NCI-H1436 (cell line): ENCODE measurements around the gene VPS16.
"Not testable (repeated sequence)": the region's sequence is repeated elsewhere in the genome, so short reads cannot be mapped to it uniquely, and the experiment has no call there.

Source experiments
- DNase-seq: peaks from one replicate; lab custom pipeline; 2025; lab: John Stamatoyannopoulos, UW

The VPS16 gene

DNA sequence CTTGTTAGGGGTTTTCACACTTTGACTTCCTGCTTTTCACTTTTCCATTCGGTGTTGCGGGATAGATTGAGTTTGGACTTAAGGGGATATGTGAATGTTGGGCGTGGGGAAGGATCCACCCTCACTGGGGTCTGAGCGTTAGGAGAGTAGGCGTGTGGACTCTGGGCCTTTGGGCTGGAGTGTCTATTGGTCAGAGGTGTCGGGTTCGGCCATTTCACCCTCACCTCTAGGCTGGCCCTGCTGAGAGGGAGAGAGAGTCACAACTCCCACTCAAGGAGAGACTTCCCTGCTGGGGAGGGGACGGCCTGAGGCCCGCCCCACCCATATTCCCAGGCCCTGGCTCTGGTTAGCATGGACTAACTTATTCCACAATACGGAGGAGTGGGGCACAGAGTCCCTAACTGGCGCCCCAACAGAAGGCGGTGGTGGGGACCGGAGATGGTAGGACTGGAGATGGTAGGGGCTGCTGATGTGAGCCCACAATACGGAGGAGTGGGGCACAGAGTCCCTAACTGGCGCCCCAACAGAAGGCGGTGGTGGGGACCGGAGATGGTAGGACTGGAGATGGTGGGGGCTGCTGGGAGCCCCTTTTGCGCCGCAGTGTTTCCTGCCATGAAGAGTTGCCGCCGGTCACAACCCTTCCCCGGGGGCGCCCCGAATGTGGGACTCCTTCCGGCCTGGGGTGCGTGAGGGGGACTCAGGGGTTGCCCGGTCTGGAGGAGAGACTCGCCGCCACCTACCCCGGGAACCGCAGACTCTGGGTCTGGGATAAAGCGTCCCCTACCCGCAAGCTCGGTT lies 31.3 kb downstream of the VPS16 start:
- DNase-seq, result no peak

DNA sequence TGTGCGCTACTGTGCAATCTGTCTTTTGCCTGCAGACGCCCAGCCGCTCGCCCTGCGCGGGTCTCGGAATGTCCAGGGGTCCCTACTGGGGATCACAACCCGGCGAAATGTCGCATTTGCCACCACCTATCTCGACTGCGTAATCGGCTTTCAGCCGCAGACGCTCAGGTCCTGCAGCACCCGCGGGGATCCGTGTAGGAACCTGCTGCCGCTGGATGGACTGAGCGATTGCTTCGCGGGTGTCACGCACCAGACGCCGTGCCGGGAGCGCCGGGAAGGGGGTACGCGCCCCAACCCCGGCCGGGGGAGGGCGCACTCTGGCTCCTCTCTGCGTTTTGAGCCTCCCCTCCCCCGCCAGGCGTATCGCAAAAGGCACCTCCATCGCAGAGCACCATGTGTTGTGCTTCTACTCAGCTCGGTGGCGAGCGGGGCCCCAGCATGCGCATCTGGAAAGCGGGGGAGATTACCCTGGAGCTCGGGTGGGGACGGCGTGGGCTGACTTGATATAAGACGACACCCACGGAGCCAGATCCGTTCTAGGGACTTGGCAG lies 32.0 kb downstream of the VPS16 start:
- peak; percentile 45 for DNase-seq

DNA sequence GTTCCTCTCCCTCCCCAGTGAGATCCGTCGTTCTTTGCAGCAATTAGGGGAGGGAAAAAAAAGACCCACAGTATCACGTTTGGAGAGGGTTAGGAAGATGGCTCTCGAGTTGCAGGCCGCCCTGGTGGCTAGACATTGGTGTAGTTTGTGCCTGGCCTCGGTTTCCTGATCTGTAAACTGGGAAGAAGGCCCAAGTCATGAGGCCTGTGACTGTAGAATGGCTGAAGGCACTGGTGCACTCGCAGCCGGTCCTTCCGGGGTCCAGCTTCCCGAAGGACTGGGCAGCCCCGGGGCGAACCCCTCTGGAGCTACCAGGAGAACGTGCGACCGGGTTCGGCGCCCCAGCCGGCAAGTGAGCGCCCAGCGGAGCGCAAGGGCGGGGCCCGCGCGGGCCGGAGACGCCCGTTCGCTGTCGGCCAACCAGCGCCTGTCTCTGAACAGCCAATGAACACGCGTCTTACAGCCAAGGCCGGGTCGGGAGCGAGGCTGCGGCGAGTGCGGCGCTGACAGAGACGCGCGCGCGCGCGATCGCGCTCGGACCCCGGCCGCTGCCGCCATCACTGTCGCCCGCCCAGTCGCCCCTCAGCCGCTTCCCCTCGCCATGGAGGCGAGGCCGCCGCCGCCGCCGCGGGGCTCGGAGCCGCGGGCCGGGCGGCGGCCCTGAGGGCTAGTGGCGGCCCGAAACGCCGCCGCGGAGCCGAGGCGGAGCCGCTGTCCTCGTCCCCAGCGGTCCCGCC lies 32.6 kb downstream of the VPS16 start, which contains the start of gene PTPRA:
PTPRA (plus strand) TSS at position 472 of the 737 bp plus-strand sequence. CDS start 90,797 bp downstream, outside the sequence.
- DNase-seq, result peak; percentile 84

DNA sequence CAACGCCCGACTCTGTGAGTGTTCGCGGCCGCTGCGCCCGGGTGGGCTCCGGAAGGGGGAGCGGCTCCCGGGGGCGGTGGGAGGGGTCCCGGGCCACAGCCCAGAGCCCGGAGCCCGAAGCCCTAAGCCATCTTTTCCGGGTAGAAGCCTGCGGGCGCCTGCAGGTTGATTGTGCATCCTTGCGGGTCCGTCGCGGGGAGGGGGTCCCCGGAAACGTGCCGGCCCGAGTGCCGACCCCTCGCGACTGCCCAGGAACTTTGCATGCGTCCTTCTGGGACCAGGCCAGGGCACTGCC lies 33.1 kb downstream of the VPS16 start:
- peak; percentile 45 for DNase-seq

DNA sequence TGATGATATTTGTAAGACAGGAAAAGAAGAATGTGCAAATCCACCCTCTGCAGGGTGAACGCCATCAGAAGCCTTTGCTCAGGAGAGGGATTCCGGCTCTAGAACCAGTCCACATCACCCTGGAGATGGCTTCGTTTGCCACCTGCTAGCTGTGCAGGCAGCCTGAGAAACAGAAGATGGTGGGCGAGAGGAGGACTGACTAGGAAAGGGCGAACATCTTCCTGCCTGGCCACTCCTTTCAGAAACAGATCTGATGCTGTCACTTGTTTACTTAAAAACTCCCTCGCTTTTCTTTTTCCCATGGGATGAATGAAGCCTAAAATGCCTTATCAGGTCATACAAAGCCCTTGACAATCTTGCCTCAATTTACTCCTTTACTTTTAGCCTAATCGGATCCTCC lies 33.9 kb downstream of the VPS16 start:
- DNase-seq, result no peak

DNA sequence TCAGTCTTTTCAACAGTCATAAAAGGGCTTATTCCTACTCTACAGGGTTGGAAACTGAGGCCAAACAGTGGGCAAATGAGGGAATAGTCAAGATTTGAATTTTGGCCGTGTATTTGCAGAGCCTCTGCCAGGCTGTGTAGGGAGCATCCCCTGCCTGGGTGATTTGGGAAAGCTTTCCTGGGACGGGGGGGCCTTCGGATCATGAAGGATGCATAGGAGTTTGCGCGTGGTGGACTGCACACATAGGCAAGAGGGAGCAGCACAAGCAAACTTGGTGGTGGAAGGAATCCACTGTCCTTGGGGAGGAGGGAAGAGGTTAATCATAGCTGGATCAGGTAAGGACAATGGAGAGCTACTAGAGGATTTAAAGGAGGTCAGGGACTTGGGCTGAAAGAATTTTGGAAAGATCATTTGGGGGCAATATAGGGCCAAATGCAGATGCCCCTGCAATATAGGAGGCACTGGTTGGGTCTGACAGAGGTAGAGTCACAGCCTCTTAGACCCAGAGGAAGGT lies 35.2 kb downstream of the VPS16 start:
- no peak for DNase-seq

DNA sequence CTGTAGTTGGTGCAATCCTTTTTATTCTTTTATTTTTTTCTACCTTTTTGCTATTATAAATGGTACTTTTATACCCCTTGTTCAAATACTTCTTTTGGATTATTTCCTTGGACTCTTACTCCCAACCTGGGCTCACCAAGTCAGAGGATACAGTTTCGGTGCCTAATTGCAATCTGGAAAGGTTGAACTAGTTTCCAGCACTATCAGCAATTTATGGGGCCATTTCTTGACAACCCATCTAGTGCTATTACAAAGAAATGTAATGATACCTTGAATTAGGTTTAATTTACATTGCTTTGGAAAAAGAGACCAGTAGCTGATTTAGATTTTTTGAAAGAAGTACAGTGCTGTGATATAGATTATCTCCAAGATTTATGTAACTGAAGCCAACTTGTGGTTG lies 38.0 kb downstream of the VPS16 start:
- no peak for DNase-seq

DNA sequence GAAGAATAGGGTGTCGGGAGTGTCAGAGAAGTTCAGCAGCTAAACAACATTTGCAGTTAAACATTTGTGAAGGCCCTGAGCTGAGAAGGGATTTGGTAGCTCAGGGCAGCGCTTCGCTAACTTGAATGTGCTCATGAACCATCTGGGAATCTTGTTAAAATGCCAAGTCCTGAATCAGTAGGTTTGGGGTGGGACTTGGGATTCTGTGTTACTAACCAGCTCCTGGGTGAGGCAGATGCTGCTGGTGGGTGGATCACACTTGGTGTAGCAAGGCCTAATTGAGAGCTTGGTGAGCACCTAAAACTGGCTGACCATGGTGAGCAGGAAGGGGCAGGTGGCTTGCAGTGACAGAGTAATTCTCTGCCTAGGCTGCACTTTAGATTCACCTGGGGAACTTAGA lies 38.6 kb downstream of the VPS16 start:
- no peak for DNase-seq

DNA sequence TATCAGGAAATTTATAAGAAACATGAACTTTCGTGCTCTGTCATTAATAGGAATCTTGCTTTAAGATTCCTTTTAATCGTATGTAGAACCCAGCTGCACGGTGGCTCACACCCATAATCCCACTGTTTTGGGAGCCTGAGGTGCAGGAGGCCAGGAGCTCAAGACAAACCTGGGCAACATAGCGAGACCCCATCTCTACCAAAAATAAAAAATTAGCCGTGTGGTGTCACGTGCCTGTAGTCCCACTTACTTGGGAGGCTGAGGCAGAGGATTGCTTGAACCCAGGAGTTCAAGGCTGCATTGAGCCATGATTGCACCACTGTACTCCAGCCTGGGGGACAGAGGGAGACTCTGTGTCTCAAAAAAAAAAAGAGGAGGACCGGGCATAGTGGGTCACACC lies 40.1 kb downstream of the VPS16 start:
- no peak for DNase-seq

DNA sequence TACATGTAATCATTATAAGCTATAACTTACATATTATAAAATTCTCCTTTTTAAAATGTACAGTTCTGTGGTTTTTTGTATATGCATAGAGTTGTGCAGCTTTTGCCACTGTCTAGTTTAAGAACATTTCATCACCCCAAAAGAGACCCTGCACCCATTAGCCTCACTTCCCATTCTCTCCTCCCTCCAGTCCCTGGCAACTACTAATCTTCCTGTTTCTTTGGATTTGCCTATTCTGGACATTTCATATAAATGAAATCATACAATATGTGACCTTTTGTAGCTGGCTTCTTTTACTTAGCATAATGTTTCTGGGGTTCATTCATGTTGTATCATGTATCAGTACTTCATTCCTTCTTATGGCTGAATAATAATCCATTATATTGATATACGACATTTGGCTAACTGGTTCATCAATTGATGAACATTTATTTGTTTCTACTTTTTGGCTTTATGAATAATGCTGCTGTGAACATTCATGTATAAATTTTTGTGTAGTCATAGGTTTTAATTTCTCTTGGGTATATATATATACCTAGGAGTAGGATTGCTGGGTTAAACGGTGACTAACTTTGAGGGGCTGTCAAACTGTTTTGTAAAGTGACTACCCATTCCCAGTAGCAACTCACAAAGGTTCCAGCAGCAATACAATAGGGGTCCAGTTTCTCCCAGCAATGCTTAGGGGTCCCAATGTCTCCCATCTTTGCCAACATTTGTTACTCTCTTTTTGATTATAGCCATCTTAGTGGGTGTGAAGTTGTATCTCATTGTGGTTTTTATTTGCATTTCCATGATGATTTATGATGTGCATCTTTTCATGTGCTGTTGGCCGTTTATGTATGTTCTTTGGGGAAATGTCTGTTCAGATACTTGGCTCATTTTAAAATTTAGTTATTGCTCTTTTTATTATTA lies 43.4 kb downstream of the VPS16 start:
- DNase-seq, result no peak

DNA sequence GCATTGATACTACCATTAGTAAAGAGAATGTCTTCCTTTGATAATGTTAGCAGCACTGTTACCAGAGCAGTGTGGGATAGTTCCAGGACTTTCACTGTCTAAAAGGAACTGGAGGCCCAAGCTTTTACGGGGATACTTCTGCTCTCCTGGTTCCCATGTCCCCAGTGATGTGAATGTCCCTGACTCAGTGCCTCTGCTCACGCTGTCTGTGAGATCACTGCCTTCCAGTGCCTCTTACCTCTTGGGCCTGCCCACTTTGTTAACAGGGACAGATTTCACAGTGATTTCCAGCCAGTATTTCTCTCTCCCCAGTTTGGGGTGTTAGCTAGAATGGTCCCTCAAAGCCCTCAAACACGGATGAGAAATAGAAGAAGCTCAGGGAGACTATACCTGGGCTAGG lies 47.2 kb downstream of the VPS16 start:
- no peak for DNase-seq

DNA sequence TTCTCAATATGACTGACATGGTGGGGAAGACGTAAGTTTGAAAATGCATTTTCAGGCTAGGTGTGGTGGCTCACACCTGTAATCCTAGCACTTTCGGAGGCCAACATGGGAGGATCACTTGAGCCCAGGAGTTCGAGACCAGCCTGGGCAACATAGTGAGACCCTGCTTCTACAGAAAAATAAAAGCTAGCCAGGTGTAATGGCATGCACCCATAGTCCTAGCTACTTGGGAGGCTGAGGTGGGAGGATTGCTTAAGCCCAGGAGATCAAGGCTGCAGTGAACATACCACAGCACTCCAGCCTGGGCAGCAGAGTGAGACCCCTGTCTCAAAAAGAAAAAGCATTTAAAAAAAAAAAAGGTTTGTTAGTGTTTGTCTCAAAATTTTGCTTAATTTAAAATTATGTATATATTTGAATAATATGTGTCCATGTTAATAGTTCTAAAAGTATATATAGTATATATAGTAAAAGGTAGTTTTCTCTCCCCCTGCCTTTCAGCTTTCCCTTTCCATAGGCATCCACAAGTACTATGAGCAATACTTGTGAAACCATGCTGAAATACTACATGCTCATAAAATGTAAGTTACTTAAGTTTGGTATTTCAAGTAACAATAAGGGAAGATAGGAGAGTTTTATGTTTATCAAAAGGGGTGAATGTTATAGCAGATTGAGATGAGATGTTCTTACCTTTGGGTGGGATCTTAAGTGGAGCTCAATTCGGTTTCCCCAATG lies 47.8 kb downstream of the VPS16 start:
- no peak for DNase-seq

DNA sequence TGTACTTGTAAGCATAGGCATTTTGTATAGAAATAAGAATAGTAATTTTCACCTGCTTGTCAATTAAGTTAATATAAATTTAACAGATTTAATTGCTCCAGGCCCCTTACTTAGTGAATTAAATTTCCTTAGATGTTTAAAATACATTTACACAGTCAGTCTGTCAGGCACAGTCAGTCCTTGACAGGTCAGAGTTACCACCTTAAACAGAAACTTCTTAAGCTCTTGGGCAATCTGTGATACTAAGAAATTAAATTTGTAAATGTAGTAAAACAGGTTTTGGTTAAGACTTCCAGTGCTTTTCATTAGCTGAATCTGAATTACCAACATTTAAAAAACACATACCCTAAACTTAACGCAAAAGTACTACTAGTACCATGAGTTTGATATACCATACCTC lies 48.7 kb downstream of the VPS16 start:
- DNase-seq, result no peak

DNA sequence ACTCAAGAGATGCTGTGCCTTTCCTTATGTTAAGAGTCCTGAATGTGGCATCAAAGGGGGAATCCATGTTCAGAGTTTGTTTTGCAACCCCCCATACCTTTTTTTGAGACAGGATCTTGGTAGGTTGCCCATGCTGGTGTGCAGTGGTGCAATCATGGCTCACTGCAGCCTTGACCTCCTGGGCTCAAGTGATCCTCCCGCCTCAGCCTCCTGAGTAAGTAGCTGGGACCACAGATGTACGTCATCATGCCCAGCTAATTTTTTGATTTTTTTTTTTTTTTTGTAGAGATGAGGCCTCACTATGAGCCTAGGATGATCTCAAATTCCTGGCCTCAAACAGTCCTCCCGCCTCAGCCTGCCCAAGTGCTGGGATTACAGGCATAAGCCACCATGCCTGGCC lies 49.3 kb downstream of the VPS16 start:
- no peak for DNase-seq

DNA sequence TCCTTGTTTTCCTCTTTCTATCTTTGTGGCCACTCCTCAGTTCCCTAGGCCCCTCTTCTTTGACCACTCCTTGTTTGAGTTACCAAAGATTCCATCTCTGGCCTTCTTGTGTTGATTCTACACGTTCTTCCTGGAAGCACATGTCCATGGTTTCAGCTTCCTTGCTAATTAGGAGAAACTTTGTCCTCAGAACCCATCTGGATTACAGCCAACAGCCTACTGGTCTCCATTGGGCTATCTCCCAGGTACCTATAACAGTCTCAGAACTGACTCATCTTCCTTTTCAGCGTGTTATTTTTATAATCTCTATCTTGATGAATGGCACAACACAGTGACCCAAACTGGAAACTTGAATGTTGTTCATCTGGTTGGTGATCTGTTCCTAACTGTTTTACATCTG lies 50.2 kb downstream of the VPS16 start:
- no peak for DNase-seq

DNA sequence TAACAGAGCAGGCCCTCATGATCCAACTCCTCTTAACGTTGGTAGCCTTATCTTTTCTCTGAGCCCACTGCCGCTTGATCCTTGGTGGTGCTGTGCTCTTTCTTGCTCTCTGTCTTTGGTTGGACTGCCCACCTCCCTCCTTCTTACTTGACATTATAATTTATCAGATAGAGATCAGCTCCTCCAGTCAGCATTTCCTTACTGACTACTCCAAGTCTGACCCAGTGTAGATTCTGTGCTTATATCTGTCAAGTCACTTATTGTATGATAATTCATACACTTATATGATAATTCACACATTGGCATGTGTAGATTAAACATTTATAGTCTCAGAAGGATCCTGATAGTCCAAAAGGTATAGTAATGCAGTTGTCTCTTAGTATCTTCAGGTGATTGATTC lies 50.8 kb downstream of the VPS16 start:
- no peak for DNase-seq

DNA sequence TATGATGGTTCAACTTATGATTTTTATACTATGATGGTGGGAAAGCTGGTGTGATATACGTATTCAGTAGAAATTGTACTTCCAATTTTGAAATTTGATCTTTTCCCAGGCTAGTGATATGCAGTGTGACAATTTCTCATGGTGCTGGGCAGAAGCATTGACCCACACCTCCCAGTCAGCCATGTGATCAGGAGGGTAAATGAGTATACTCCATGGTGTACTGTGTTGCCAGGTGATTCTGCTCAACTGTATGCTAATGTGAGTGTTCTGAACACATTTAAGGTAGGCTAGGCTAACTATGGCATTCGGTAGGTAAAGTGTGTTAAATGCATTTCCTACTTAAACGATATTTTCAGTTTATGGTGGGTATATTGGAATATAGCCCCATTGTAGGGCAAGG lies 51.8 kb downstream of the VPS16 start:
- DNase-seq, result no peak

DNA sequence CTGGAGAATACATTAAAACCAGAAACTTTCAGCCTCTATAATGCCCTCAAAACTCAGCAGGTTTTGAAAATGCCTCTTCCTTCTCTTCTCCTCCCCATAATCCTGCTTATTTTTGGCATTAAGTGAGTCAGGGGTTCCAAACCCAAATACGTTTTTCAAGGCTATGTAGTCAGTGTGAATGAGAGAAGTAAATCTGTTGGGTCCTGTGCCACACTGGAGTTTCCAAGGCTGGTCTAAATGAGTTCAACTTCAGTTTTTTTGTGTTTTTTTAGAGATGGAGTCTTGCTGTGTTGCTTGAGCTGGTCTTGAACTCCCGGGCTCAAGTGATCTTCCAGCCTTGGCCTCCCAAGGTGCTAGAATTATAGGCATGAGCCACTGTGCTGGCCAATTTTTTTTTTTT lies 53.7 kb downstream of the VPS16 start:
- DNase-seq, result no peak

DNA sequence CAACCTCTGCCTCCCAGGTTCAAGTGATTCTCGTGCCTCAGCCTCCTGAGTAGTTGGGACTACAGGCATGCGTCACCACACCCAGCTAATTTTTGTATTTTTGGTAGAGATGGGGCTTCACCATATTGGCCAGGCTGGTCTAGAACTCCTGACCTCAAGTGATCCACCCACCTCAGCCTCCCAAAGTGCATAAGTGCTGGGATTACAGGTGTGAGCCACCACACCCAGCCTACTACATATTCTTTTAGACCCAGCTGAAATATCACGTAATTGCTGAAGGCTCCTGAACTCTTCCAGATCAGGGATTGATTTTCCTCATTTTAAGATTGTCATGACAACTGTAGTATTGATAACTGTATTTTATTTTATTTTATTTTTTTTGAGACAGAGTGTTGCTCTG lies 54.6 kb downstream of the VPS16 start:
- not testable (repeated sequence) for DNase-seq

DNA sequence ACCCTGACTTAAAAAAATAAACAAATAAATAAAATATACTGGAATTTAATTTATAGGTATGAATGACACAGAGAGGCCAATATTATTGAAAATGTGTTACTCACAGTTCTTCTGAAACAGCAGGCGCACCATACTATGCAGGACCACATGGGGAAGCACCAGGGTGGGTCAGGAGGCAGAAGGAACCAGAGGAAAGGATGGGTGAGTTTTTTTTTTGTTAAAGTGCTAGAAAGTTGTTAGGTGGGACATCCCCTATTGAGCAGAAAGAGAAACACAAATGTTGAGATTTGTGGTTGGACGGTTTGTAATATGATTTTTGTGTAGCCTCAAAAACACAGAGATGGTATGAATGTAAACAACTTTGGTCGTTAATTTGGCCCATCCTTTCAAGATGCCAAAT lies 58.7 kb downstream of the VPS16 start:
- no peak for DNase-seq

DNA sequence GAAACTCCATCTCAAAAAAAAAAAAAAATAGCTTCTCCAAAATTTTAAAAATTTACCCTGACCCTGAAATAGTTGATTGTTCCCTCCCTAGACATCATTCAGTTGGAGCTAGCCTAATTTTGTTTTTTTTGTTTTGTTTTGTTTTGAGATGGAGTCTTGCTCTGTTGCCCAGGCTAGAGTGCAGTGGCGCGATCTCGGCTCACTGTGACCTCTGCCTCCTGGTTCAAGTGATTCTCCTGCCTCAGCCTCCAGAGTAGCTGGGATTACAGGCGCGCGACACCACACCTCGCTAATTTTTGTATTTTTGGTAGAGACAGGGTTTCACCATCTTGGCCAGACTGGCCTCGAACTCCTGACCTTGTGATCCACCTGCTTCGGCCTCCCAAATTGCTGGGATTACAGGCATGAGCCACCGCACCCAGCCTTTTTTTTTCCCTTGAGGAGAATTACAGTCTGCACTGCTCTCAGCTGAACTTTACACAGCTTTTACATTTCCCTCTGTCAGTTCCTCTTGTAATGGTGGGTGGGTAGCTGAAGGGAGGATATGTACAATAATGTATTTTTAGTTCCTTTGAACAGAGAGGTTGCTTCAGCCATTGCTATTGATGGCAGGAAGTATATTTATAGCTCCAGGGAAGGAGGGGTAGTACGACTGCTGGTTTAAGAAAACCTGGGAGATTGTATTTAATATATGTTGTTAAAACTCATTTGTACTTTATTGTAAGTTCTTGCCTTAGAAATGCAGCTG lies 60.5 kb downstream of the VPS16 start:
- DNase-seq, result no peak
